GM21526 (cell line): ENCODE data around the gene CTIF.
A peak's percentile ranks its signal among the peaks of the same experiment; 100 is the strongest.
"Not testable (repeated sequence)": the region's sequence is repeated elsewhere in the genome, so short reads cannot be mapped to it uniquely, and the experiment has no call there.

ENCODE experiments used
- ATAC-seq: cut with Tn5 transposase; IDR thresholded peaks from one replicate; pipeline ENCODE4 v1.9.1; 2021; ENCODE audit warnings: moderate library complexity; ENCODE audit not compliant: unreplicated experiment, low FRiP score

CTIF gene

GRCh38 chr18:48698707-48699106 lies 159.9 kb downstream of the CTIF start:
- no peak for ATAC-seq

GRCh38 chr18:48699761-48700160 lies 160.9 kb downstream of the CTIF start:
- no peak for ATAC-seq

GRCh38 chr18:48700446-48700845 lies 161.6 kb downstream of the CTIF start:
- ATAC-seq, result no peak

- ATAC-seq, result no peak
Measured at GRCh38 chr18:48702346-48703027, 163.7 kb downstream of the CTIF start.

- ATAC-seq, result no peak
Measured at GRCh38 chr18:48703028-48703386, 164.2 kb downstream of the CTIF start.

- ATAC-seq, result no peak
Measured at GRCh38 chr18:48703418-48703817, 164.6 kb downstream of the CTIF start.

GRCh38 chr18:48705043-48705442 lies 166.2 kb downstream of the CTIF start:
- ATAC-seq, result no peak

- no peak for ATAC-seq
Measured at GRCh38 chr18:48705531-48705930, 166.7 kb downstream of the CTIF start.

GRCh38 chr18:48706731-48707130 lies 167.9 kb downstream of the CTIF start:
- no peak for ATAC-seq

- ATAC-seq, result no peak
Measured at GRCh38 chr18:48707636-48708296, 168.9 kb downstream of the CTIF start.

- no peak for ATAC-seq
Measured at GRCh38 chr18:48708807-48709206, 170.0 kb downstream of the CTIF start.

GRCh38 chr18:48709371-48710062 lies 170.7 kb downstream of the CTIF start:
- no peak for ATAC-seq

GRCh38 chr18:48711651-48712486 lies 173.0 kb downstream of the CTIF start:
- ATAC-seq, result no peak

- ATAC-seq, result no peak
Measured at GRCh38 chr18:48713309-48713708, 174.5 kb downstream of the CTIF start.

- ATAC-seq, result no peak
Measured at GRCh38 chr18:48714873-48715272, 176.0 kb downstream of the CTIF start.

- ATAC-seq, result peak; percentile 81
Measured at GRCh38 chr18:48715711-48716361, 177.0 kb downstream of the CTIF start.

GRCh38 chr18:48717227-48717626 lies 178.4 kb downstream of the CTIF start:
- ATAC-seq, result not testable (repeated sequence)

GRCh38 chr18:48718251-48718959 lies 179.6 kb downstream of the CTIF start:
- no peak for ATAC-seq

- no peak for ATAC-seq
Measured at GRCh38 chr18:48719388-48719787, 180.6 kb downstream of the CTIF start.
